Activated CD8-positive, alpha-beta T cell treated with anti-CD3 and anti-CD28 coated beads, Interleukin-2, amount 10 ng/mL, durations not matched to agents 7 days and 5 days (primary cell): ENCODE data around the gene SPATA3. TPM values are rescaled to one million over a fixed set of nuclear protein-coding genes. Genes with fewer than 3 reads are reported as not detected.
"Not testable (repeated sequence)": the region's sequence is repeated elsewhere in the genome, so short reads cannot be mapped to it uniquely, and the experiment has no call there.

ENCODE experiments used
- ATAC-seq: fragments of 150-1000 bp; cut with Tn5 transposase; one replicate; pipeline ENCODE4 v1.10.0; 2021; ENCODE audit warnings: moderate library complexity
- CTCF ChIA-PET: fragments of 350-600 bp; sonication (Branson Sonifier 250); formaldehyde crosslinking; loops from one replicate; lab custom pipeline; 2021; ENCODE audit warnings: antibody characterized with exemption; lab: Charles Lee
- POLR2A ChIA-PET: fragments of 350-600 bp; sonication (Branson Sonifier 250); formaldehyde crosslinking; loops from one replicate; lab custom pipeline; 2021; ENCODE audit warnings: antibody characterized with exemption; lab: Charles Lee
- DNase-seq: peaks from one replicate; pipeline ENCODE4 v3.0.0-alpha.2; 2020
- H3K27ac Mint-ChIP-seq: one replicate; pipeline ENCODE4 v1.8.0; 2021; ENCODE audit warnings: mild to moderate bottlenecking, mixed read lengths
- H3K27me3 Mint-ChIP-seq: one replicate; pipeline ENCODE4 v1.8.0; 2021; ENCODE audit warnings: low read depth, mixed read lengths
- H3K36me3 Mint-ChIP-seq: one replicate; pipeline ENCODE4 v1.8.0; 2021; ENCODE audit warnings: low read depth, mixed read lengths
- H3K4me1 Mint-ChIP-seq: one replicate; pipeline ENCODE4 v1.8.0; 2021; ENCODE audit warnings: low read depth, mixed read lengths
- H3K4me3 Mint-ChIP-seq: one replicate; pipeline ENCODE4 v1.8.0; 2021; ENCODE audit warnings: mild to moderate bottlenecking, mixed read lengths
- H3K9me3 Mint-ChIP-seq: one replicate; pipeline ENCODE4 v1.8.0; 2022; ENCODE audit warnings: mixed read lengths; ENCODE audit not compliant: insufficient read depth
- total RNA-seq, 2 experiments: library from RNA; stranded (reverse); gene quantifications; one replicate each; pipeline ENCODE4 v1.2.3, GENCODE V29; 2021

SPATA3 gene
- total RNA-seq, 2 experiments from 2014 or later = 0.29 TPM; not detected in 1

GRCh38 chr2:231010201-231010730, 14.3 kb downstream of the SPATA3 start:
- Mint-ChIP-seq H3K36me3 (no peaks in the 10 kb centered on the region), H3K4me1 (no peaks in the 10 kb centered on the region), H3K9me3 (no peaks in the 10 kb centered on the region), H3K27ac (no peak overlapping the region), H3K4me3 (no peak overlapping the region), H3K27me3 (peaks cover 13% of the 10 kb centered on the region)
- CTCF ChIA-PET = interaction anchor here (0.8 to 0.9 kb wide), 2 partner anchors 186 to 395 kb away, joined by 3 read pairs; no protein-coding TSS in a partner anchor
- ATAC-seq (no peak), DNase-seq (no peak)
- POLR2A ChIA-PET = no interaction called here

DNA sequence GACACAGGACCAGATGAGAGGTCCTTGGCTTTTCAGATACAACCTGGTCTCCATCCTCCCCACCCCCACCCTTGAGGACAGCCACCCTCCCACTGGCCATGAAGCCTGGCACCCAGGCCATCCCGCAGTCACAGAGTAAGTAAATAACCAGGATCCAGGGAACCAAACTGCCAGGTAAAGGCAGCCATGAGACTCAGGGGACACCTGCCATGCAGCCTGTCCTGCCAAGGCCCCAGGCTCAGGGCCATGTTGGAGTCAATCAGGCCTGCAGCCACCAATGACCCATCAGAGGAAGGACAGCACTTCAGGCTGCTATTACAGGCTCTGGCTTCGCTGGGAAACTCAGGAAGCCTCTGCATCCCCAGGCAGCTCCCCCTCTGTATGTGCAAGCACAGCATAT, 15.6 kb downstream of the SPATA3 start:
- Mint-ChIP-seq H3K36me3 (no peaks in the 10 kb centered on the region), H3K27ac (no peak overlapping the region), H3K4me1 (no peaks in the 10 kb centered on the region), H3K4me3 (no peak overlapping the region), H3K9me3 (no peaks in the 10 kb centered on the region), H3K27me3 (peaks cover 13% of the 10 kb centered on the region)
- CTCF ChIA-PET = no interaction called here
- ATAC-seq (no peak), DNase-seq (no peak)
- POLR2A ChIA-PET = no interaction called here

GRCh38 chr2:231012463-231012862, 16.5 kb downstream of the SPATA3 start:
- Mint-ChIP-seq H3K9me3 (no peaks in the 10 kb centered on the region), H3K27me3 (peaks cover 16% of the 10 kb centered on the region), H3K4me3 (no peak overlapping the region), H3K36me3 (no peaks in the 10 kb centered on the region), H3K4me1 (no peaks in the 10 kb centered on the region), H3K27ac (no peak overlapping the region)
- ChIA-PET POLR2A (no interaction called here), CTCF (no interaction called here)
- no peak for DNase-seq
- no peak for ATAC-seq

- H3K4me1 Mint-ChIP-seq = no peaks in the 10 kb centered on the region
- ChIA-PET POLR2A (no interaction called here), CTCF (interaction anchor here (1.0 kb wide), 1 partner anchor 26 kb away, joined by 3 read pairs; no protein-coding TSS in a partner anchor)
- no peaks in the 10 kb centered on the region for H3K9me3 Mint-ChIP-seq
- H3K36me3 Mint-ChIP-seq = no peaks in the 10 kb centered on the region
- peaks cover 21% of the 10 kb centered on the region for H3K27me3 Mint-ChIP-seq
- DNase-seq = no peak
- ATAC-seq = no peak
- H3K27ac Mint-ChIP-seq = no peak overlapping the region
- H3K4me3 Mint-ChIP-seq = no peak overlapping the region
These were observed 17.9 kb downstream of the SPATA3 start for GRCh38 chr2:231013820-231014219.

DNA sequence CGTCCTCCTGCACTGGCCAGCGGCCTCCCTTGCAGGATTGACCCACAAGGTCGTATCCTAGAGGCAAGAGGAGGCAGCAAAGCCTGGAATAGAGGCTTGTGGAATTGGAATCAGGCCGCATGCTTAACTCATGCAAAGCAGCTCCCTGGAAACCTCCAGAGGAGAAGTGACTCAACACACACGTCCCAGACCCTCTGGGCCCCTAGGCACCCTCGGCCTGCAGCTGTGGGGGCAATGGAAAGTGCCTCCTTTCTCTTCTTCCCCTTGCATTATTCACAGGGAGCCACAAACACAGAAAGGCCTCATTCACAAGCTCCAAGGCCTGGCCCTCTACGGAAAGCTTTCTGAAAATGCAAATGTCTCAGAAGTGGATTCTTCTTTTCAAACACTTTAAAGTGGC, 19.6 kb downstream of the SPATA3 start:
- peaks cover 26% of the 10 kb centered on the region for H3K27me3 Mint-ChIP-seq
- H3K4me1 Mint-ChIP-seq = no peaks in the 10 kb centered on the region
- DNase-seq = no peak
- H3K36me3 Mint-ChIP-seq = no peaks in the 10 kb centered on the region
- ChIA-PET POLR2A (no interaction called here), CTCF (interaction anchor here (0.9 to 1.6 kb wide), 3 partner anchors 12 to 60 kb away, joined by 3 to 7 read pairs (median 3); no protein-coding TSS in a partner anchor)
- no peak overlapping the region for H3K27ac Mint-ChIP-seq
- ATAC-seq = no peak
- no peaks in the 10 kb centered on the region for H3K9me3 Mint-ChIP-seq
- no peak overlapping the region for H3K4me3 Mint-ChIP-seq

DNA sequence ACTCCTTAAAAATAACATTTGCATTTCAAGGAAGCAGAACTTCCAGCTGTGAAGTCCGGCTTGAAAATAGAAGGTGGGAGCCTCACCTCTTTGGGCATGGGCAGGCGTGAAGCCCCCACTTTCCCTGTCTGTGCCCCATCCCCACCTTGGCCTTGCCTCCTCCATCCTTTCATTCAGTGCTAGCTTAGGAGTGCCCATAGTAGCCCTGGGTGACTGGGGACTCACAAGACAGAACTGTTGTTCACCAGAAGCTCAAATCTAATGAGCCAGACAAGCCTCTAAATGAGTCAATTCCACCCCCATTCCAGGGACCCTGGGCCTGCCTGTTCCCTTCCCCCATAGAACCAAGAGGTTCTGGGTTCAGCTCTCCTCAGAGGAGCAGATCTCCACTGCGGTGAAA, 20.0 kb downstream of the SPATA3 start:
- ChIA-PET CTCF (interaction anchor here (0.9 to 1.6 kb wide), 3 partner anchors 12 to 60 kb away, joined by 3 to 7 read pairs (median 3); no protein-coding TSS in a partner anchor), POLR2A (no interaction called here)
- Mint-ChIP-seq H3K4me1 (no peaks in the 10 kb centered on the region), H3K27me3 (peaks cover 29% of the 10 kb centered on the region), H3K4me3 (no peak overlapping the region), H3K36me3 (no peaks in the 10 kb centered on the region), H3K27ac (no peak overlapping the region), H3K9me3 (no peaks in the 10 kb centered on the region)
- ATAC-seq (no peak), DNase-seq (no peak)

DNA sequence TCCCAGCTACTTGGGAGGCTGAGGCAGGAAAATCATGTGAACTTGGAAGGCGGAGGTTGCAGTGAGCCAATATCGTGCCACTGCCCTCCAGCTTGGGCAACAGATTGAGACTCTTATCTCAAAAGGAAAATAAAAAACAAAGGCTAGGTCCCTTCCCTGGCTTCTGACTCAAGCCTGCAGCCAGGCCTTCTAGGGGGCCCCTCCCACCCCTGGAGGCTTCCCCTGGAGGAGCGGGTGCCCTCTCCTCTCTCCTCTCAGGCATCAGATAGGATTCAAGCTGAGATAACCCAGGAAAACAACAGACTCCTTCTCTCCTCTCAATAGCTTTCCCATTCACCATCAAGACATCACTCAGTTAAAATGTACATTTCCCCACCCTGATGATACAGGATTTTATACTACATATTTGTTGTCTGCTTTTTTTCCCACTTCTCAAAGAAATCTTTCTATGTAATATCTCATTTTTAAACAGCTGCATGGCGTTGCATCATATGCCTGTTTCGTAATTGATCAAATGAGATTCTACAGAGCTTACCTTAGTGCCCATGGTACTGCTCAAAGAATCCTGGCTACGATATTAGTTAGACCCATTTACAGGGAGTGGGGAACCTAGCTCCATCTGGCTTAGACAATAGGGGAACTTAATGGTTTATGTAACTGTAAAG, 20.8 kb downstream of the SPATA3 start:
- Mint-ChIP-seq H3K4me1 (no peaks in the 10 kb centered on the region), H3K27ac (no peak overlapping the region), H3K4me3 (no peak overlapping the region), H3K9me3 (no peaks in the 10 kb centered on the region), H3K36me3 (no peaks in the 10 kb centered on the region), H3K27me3 (peaks cover 30% of the 10 kb centered on the region)
- DNase-seq = no peak
- ChIA-PET POLR2A (no interaction called here), CTCF (interaction anchor here (1.1 to 1.6 kb wide), 2 partner anchors 13 to 36 kb away, joined by 3 to 7 read pairs; no protein-coding TSS in a partner anchor)
- ATAC-seq = no peak

DNA sequence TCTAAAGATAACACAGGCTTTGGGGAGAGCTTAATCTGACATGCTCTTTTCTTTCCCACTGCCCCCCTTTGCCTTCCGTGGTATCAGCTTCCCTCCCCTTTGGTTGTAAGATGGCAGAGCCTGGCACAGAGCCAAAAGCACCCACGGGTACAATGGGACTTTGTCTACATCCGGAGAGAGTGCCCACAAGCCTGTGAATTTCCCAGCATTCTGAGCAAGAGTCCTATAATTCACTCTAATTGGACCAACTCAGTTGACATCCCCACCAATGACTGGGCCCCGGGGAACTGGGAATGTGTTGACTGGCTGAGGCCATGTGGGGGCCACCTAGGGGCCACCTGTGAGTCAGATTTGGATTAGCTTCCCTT, 21.3 kb downstream of the SPATA3 start:
- no peaks in the 10 kb centered on the region for H3K36me3 Mint-ChIP-seq
- H3K9me3 Mint-ChIP-seq = no peaks in the 10 kb centered on the region
- no peak overlapping the region for H3K4me3 Mint-ChIP-seq
- no peak for DNase-seq
- ATAC-seq = no peak
- POLR2A ChIA-PET = no interaction called here
- H3K27ac Mint-ChIP-seq = no peak overlapping the region
- CTCF ChIA-PET = no interaction called here
- no peaks in the 10 kb centered on the region for H3K4me1 Mint-ChIP-seq
- peaks cover 30% of the 10 kb centered on the region for H3K27me3 Mint-ChIP-seq

DNA sequence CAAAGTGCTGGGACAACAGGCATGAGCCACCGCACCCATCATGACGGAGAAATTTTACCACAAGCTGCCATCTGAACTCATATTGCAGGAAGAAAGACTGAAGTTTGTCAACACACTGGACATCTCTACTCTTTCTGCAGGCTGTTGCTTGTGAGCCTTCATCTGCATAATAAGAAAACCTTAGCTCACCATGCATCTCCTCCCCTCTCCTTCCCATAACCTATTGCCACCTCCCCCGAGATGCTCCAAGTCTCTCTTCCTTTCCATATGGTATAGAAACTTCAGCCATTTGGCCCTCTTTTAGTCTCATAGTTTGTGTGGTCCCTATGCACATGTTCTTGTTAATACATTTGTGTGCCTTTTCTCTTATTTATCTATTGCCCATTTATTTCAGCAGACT, 22.3 kb downstream of the SPATA3 start:
- H3K9me3 Mint-ChIP-seq = no peaks in the 10 kb centered on the region
- H3K4me1 Mint-ChIP-seq = no peaks in the 10 kb centered on the region
- DNase-seq (no peak), ATAC-seq (no peak)
- POLR2A ChIA-PET = no interaction called here
- H3K4me3 Mint-ChIP-seq = no peak overlapping the region
- CTCF ChIA-PET = no interaction called here
- H3K27ac Mint-ChIP-seq = no peak overlapping the region
- H3K27me3 Mint-ChIP-seq = peaks cover 22% of the 10 kb centered on the region
- H3K36me3 Mint-ChIP-seq = no peaks in the 10 kb centered on the region

DNA sequence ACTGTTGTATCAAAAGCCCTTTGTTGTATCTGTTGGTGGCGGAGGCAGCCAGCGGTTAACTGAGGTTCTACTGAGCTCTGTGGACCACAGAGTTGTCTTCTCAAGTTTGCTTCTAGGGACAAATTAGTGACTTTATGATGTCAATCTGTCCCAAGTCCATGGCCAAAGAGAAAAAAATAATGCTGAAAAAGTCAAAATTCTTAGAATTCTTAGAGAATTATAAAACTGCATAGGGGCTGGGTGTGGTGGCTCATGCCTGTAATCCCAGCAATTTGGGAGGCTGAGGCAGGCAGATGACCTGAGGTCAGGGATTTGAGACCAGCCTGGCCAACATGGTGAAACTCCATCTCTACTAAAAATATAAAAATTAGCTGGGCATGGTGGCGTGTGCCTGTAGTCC, 29.1 kb downstream of the SPATA3 start:
- H3K4me1 Mint-ChIP-seq, ATAC-seq, H3K4me3 Mint-ChIP-seq, CTCF ChIA-PET, POLR2A ChIA-PET, H3K27ac Mint-ChIP-seq, DNase-seq, H3K9me3 Mint-ChIP-seq, H3K36me3 Mint-ChIP-seq: not testable (repeated sequence)
- peaks cover 18% of the 10 kb centered on the region for H3K27me3 Mint-ChIP-seq

DNA sequence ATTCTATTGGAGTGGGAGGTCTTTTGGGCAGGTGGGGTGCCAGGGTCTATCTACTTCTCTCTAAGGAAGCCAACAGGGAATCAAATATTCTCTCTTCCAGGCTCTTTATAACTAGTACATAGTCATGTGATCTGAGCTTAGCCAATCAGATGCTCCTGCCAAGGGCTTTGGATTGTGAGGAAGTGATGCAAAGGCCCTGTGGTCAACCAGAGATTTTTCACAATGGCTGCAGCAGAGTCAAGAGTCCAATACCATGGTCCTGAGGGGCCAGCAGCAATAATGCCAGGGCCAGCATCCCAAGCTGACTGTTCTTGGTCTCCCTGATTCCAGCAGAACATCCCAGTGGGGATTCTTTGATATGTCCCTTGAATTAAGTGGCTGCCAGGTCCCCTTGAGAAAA, 33.0 kb downstream of the SPATA3 start:
- CTCF ChIA-PET = no interaction called here
- POLR2A ChIA-PET = interaction anchor here (0.6 kb wide), 1 partner anchor 904 kb away, joined by 3 read pairs; no protein-coding TSS in a partner anchor

GRCh38 chr2:231029563-231029962, 33.6 kb downstream of the SPATA3 start:
- Mint-ChIP-seq H3K36me3 (no peaks in the 10 kb centered on the region), H3K4me1 (no peaks in the 10 kb centered on the region), H3K4me3 (no peak overlapping the region), H3K9me3 (no peaks in the 10 kb centered on the region), H3K27me3 (peaks cover 31% of the 10 kb centered on the region), H3K27ac (no peak overlapping the region)
- no peak for ATAC-seq
- DNase-seq = no peak
- POLR2A ChIA-PET = no interaction called here
- CTCF ChIA-PET = interaction anchor here (0.6 kb wide), 1 partner anchor 13 kb away, joined by 3 read pairs; no protein-coding TSS in a partner anchor

More for the DNA sequence above, 33.0 kb downstream of the SPATA3 start:
- H3K9me3 Mint-ChIP-seq = no peaks in the 10 kb centered on the region
- H3K27ac Mint-ChIP-seq = no peak overlapping the region
- H3K4me3 Mint-ChIP-seq = no peak overlapping the region
- H3K27me3 Mint-ChIP-seq = peaks cover 24% of the 10 kb centered on the region
- DNase-seq (no peak), ATAC-seq (no peak)
- no peaks in the 10 kb centered on the region for H3K4me1 Mint-ChIP-seq
- H3K36me3 Mint-ChIP-seq = no peaks in the 10 kb centered on the region
